ENCODE measurements around the gene KLHL36.
"Not testable (repeated sequence)": the region's sequence is repeated elsewhere in the genome, so short reads cannot be mapped to it uniquely, and the experiment has no call there.

The KLHL36 gene

DNA sequence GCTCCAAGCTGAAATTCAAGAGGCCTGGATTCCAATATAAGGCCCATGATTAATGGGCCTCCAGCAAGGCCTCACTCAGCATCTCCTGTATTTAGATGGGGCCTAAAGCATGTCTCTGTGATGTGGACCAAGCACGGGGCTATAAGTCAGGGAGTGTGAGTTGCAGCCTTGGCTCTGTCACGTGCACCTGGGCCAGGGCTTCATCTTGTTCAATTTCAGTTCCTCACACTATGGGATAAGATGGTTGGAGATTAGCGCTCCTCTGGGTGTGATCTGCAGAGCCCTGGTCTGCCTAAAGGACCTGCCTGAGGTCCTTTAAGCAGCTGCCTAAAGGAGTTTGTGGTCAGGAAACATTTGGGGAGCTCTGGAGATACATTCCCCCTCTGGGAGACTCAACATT, 25.2 kb downstream of the KLHL36 start:
- no peak for DNase-seq

DNA sequence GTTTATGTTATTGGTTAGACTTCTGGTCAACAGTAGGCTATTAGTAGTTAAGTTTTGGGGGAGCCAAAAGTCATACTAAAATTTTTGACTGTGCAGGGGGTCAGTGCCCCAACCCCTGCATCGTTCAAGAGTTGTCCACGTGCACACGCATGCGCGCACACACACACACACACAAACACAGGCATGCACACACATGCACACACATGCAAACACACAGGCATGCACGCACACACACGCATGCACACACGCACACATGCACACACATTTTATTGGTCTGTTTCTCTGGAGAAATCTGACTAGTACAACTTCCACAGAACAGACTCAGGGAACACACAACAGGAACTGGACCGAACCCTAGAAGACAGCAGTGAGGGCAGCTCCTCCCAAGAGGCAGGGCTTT, 27.1 kb downstream of the KLHL36 start:
- no peak for DNase-seq

DNA sequence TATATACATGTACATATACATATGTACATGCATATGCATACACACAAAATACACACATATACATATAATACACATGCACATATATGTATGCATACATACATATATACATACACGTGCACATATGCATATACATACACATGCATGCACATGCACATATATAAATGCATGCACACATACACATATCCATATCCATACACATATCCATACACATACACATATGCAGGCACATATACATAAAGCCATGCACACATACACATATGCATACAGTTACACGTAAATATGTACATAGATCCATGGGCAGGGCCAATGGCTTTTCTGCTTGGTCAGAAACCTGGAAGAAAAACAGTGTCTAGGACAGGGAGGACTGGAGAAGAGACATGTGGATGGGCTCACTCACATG, 27.6 kb downstream of the KLHL36 start:
- DNase-seq: no peak

DNA sequence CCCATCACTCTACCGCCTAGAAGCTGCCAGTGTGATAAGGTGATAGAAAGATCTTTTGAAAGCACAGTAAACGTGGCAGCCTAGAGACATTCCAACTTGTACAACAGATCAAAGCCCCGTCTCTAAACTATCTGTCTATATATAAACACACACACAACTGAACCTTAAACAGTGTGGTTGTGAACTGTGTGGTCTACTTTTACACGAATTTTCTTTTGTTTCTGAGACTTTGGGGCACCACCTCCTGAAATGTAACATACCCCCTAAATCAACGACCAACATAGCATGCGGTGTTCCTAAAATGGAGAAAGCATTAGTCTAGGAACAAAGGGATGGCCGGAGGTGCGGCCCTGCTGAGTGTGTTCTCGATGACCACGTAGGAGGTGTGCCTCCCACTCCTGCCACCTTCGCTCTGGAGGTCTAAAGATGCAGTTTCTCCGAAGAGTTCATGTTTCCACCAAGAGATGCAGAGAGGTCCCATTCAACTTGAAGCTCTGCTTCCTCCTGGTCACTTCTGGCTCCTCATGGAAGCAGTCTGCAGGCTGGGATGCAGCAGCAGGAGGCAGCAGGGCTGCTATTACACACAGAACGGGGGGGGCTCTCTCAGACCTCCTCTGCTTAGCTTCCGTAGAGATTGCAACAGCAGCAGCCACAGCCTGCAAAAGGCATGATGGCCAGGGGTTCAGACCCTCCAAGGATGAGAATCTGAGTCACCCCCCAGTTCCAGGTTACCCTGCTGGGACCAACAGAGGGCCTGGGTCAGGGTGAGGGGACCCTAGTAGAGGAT, 28.9 kb downstream of the KLHL36 start:
- DNase-seq: no peak

DNA sequence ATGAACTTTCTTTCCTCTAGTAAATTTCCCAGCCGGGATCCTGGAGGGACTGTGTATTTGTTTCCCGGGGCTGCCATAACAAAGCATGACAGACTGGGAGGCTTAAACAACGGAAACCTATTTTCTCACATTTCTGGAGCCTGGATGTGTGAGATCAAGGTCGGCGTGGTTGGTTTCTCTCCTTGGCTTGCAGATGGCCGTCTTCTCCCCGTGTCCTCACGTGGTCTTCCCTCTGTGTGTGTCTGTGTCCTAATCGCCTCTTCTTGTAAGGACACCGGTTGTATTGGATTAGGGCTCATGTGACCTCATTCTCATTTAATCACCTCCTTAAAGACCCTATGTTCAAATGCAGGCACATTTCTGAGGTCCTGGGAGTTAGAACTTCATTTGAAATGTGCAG, 29.5 kb downstream of the KLHL36 start:
- DNase-seq: no peak

DNA sequence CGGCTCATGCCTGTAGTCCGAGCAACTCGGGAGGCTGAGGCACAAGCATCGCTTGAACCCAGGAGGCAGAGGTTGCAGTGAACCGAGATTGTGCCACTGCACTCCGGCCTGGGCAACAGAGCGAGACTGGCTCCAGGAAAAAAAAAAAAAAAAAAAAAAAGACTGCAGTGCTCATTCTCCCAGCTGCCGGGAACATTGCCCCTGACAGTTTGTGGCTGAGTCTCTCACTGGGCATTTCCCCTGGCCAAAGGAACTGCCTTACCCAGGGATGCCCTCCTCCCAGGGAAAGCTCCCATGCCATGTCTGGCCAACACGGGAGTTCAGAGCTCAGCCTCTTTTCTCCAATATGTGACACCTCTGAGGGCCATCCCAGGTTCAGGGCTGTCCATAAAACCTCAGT, 30.2 kb downstream of the KLHL36 start:
- no peak for DNase-seq

DNA sequence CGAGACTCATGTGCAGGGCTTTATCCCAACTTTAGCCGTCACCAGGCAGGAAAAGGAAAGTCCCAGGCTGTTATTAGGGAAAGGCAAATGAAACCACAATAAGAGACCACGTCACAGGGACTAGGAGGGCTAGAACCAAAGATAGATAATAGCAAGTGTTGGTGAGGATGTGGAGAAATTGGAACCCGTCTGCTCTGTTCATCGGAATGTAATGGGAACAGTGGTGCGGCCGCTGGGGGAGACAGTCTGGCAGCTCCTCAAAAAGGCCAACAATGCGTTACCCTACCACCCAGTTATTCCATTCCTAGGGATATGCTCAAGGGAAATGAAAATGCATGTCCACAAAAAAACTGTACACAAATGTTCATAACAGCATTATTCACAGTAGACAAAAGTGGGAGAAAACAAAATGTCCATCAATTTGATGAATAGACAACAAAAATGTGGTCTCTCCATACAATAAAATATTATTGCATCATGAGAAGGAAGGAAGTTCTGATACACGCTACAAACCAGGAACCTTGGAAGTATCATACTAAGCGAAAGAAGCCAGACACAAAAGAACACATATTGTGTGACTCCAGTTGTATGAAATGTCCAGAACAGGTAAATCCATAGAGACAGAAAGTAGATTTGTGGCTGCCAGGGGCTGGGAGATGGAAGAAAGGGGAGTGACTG, 32.0 kb downstream of the KLHL36 start:
- no peak for DNase-seq

DNA sequence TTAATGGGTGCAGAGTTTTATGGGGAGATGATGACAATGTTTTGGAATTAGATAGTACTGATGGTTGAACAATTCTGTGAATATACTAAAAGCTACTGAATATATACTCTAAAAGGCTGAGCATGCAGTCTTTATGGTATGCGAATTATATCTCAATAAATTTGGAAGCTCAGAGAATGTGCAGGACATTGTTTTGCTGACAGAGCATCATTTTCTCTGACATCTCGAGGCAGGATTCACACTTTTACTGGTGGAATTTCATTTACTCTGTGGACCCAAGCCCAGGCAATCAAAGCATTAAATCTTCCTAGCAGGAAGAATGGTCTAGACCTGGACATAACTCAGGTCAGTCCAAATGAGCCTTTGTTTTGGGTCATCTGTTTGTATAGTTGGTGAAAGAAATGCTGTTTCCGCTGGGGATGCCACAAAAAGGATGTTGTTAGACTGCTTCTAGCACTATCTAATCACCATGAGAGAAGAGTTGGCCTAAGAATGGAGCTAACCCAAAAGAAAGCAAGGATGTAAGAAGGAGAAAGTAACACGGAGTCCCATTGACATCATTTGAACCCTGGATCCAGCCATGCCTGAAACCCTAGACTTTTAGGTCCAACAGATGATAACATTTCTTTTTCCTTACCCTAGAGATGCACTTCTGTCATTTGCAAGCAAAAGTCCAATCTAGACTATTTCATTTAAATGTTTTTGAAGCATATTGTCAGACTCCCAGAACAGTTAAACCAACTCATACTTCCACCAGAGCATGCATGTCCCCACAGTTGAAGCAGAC, 32.7 kb downstream of the KLHL36 start:
- no peak for DNase-seq

DNA sequence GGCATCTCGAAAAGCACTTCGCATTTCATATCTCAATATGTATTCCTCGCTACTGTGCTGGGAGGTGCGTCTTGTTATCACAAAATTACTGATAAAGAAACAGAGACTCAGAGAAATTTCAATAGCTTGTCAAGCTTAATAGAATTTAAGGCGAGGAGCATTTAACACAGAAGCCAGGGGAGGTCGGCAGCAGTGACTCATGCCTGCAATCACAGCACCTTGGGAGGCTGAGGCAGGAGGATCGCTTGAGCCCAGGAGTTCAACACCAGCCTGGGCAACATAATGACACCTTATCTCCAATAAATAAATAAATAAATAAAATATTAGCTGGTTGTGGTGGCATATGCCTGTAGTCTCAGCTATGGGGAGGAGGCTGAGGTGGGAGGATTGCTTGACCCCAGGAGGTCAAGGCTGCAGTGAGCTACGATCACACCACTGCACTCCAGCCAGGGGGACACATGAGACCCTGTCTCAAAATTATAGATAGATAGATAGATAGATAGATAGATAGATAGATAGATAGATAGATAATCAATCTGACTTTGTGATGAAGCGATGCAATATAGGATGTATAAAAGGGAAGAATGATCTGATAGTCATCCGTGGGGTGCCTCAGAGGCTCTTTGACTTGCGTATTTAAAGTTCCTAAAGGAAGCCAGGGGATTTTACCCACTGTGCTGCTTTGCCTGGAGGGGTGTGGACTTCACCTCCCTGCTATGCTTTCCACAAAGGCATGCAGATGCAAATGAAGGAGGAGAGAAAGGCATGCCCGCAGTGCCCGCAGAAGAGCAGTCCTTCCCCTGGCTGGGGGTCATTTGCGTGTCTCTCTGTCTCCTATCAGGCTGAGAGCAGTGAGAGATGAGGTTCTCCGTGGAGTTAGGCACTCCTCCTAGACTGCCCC, 35.6 kb downstream of the KLHL36 start:
- no peak for DNase-seq

DNA sequence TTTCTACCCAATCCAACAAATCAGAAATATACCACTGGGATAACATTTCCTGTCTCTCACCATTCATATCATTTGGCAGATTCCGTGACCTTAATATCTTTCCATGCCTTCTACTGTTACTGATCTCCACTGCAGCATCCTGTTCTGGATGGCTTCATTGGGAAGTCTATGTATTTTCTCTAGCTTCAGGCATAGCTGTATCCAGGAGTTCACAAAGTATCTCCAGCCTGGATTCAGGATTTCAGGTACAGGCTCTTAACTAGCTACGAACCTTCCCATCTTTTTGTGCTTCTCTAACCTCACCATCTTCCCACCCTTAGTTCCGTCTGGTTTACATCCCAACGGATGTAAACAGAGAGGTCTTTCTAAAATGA, 36.3 kb downstream of the KLHL36 start:
- no peak for DNase-seq

DNA sequence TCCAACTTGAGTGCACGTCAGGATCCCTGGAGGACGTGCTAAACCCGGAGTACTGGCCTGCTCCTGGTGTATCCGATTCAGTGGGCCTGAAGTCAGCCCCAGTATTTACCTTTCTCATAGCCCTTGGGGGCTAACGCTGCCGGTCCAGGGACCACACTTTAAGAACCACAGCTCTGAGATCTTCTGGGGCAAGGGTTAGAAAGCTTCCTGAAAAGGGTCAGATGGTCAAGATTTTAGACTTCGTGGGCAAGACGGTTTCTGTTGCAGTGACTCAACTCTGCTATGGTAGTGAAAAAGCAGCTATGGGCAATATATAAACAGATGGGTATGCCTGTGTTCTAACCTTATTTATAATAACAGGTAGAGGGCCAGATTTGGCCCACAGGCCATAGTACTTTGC, 36.9 kb downstream of the KLHL36 start:
- DNase-seq: no peak

DNA sequence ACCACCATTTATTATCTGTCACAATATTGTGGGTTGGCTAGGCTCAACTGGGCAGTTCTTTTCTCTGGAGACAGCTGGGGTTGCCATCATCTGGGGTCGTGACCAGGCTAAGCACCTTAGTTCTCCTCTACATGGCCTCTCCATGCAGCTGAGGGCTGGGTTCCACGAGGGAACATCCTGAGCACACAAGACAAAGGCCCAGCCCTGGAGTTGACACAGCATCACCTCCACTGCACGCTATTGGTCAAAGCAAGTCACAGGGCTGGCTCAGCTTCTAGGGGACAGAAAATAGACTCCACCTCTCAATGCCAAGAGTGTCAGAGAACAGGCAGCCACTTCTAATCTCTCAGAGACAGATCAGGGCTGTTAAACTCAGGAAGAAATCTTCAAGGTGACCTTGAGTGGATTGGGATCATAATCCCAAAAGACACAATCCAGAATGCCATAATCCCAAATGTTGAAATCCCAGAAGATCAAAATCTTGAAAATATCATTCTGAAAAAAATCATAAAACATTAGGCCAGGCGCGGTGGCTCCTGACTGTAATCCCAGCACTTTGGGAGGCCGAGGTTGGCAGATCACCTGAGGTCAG, 38.5 kb downstream of the KLHL36 start:
- DNase-seq: no peak

DNA sequence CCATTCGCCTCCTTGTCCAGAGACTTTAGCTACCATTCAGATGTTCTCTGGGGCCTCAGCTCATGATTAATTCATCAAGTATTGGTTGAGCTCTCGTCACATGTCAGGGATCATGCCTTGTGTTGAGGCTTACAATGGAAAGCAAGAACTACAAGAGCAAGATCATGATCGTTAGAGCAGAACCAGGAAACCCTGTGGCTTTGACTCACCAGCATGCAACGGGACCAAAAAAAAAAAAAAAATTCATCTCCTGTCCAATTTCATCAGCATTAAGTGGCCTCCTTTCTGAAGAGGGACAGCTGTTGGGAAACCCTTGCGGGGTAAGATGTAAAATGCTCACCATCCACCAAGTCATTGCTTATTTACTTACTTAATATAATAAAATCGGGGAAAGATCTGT, 39.4 kb downstream of the KLHL36 start:
- DNase-seq: peak in 1 of 2 donors; percentile 27

DNA sequence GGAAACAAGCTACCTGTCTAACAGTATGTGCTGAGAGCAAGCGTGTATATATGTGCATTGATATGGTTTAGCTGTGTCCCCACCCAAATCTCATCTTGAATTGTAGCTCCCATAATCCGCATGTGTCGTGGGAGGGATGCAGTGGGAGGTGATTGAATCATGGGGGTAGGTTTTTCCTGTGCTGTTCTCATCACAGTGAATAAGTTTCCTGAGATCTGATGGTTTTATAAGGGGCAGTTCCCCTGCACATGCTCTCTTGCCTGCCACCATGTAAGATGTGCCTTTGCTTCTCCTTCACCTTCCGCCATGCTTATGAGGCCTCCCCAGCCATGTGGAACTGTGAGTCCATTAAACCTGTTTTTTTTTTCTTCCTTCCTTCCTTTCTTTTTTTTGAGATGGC, 39.9 kb downstream of the KLHL36 start:
- not testable (repeated sequence) for DNase-seq

DNA sequence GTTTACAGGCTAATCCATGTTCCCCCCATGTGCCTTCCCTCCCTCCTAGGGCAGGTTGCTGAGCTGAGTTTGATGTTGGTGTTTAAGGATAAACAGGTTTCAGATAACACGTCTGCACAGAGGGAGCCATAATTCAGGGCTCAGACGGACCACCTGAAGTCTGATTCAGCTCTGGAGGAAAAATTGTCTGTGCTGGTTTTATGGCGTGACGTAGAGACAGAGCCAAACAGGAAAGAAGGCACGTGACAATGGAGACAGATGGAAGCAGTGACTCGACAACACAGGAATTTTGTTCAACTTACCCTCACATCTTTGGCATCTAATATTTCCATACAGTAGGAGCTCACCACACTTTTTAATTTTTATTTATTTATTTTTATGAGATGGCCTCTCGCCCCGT, 40.8 kb downstream of the KLHL36 start:
- DNase-seq: no peak

DNA sequence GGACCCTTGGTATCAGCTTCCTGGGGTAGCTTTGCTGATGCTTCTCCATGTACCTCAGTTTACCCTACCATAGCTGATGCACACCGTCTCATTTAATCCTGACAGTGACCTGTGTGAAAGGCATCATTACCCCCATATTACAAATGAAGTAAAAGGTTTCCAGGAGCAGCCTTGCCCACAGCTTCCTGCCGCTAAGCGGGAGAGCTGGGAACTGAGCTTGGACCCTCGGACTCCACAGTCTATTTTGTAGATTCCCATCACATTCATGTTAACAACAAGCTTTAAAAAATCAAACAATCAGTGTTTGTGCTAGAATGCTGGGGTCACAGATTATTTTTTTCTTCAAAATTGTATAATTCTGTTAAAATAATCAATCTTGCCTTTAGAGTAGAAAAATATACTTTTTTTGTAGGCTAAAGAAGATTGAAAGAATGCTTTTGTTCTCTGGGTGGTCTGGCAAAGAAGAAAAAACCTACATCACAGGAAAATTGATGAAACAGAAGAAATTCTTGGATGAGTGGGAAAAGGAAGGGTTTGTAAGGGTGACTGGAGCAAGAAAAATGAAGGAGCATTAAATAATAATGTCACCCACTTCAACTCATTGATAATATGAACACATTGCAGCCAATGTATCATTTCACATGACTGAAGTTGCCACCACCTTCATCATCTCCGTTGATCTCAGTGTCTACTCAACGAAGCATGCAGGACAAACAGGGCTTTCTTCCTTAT, 41.9 kb downstream of the KLHL36 start:
- no peak for DNase-seq

DNA sequence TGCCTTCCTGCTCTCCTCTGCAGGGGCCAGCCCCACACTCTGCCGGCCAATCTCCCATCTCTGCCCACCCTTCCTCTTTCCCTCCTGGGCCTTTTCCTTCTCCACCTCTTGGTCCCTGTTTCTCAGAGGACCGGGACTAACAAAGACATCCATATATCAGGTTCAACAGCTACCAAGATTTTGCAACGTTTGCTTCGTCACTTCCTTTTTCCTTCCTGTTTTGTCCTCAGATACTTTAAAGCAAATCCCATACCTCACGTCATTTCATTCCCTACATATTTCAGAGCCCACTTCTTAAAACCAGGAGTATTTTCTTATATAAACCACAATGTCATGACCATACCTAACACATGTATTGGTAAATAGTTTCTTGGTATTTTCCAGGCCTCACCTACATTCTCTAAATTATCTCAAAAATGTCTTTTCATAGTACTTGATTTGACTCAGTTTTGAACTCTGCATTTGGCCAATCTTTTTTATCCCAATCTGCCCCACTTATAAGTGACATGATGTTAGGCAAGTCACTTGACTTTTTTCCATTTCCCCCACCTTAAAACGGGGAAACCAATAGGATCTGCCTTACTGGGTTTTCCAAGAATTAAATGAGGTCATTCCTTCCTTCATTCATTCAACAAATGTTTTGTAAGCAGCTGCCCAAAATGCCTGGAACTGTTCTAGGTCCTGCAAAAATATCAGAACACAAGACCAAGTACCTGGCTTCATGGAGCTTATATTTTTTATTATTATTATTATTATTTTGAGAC, 44.3 kb downstream of the KLHL36 start:
- no peak for DNase-seq

DNA sequence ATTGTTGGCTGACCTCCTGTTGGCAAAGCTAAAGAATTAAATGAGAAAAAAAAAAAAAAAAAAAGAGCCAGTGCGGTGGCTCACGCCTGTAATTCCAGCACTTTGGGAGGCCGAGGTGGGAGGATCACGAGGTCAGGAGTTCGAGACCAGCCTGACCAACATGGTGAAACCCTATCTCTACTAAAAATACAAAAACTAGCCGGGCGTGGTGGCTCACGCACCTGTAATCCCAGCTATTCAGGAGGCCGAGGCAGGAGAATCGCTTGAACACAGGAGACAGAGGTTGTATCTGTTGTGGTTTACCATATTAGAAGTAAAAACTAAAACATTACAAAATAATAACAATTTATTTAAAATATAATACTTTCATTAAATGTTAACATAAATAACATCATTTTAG, 45.6 kb downstream of the KLHL36 start:
- not testable (repeated sequence) for DNase-seq

DNA sequence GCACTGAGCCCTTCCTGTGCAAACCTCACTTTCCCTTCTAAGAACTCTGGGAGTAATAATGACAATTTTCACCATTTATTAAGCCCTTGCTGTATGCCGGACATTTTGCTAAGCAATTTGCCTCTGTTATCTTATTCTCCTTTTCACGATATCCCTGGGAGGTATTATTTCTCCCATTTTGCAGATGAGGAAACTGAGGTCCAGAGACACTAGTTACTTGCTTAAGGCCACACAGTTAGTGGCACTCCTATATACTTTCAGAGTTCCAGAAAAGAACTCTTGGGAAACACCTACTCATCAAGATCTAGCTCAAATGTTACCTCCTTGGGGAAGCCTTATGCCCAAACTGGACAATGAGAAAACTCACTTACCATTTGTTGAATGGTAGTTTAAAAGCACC, 46.7 kb downstream of the KLHL36 start:
- no peak for DNase-seq

DNA sequence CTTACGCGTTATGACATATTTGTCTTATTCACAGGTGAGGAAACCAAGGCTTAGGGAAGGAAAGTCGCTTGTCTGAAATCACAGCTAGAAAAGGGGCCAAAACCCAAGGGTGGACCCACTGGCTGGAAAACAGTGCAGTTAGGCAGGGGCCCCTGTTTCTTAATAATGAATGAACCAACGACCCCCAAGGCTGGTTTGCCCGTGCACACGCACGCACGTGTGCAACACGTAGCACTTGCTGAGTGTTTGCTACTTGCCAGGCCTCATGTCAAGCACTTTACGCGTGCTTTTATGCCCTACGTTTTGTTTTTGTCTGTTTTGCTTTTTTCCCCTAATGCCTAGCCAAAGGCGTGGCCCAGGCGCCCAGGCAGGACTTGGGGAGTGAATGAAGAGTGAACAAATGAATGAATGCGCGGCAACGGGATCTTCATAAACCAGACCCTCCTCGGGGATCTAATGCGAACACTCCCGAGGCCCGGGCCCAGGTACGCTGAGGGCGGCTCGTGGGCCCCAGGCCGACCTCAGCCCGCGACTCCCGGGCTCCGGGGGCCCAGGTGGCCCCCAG, 50.9 kb downstream of the KLHL36 start:
- DNase-seq: no peak

Data from CD4-positive, alpha-beta T cell treated with Interferon alpha-2 for 1 hour (primary cell).